HepG2 (cell line): ENCODE results near the gene CPXM1. TPM values are rescaled to one million over a fixed set of nuclear protein-coding genes. Genes with fewer than 3 reads are reported as not detected.
A peak's percentile ranks its signal among the peaks of the same experiment; 100 is the strongest.

Source experiments
- ATAC-seq: fragments of 200-7000 bp; cut with Tn5 transposase; 3 replicates; pipeline ENCODE4 v1.9.1; 2020; ENCODE audit warnings: mild to moderate bottlenecking, moderate library complexity
- BruUV-seq: library from RNA; stranded (reverse); fragments of 400-500 nt; replicated peaks from 2 replicates; lab custom pipeline; 2021; lab: Mats Ljungman, UMichigan
- CTCF ChIA-PET: fragments of 300-600 bp; formaldehyde crosslinking; extraction: SDS; loops from one replicate; lab custom pipeline; 2021; ENCODE audit warnings: low total read pairs, inconsistent platforms, low intra/inter-chr PET ratio; lab: Yijun Ruan, JAX
- POLR2A ChIA-PET: fragments of 350-600 bp; sonication (Branson Sonifier 250); formaldehyde crosslinking; loops from one replicate; lab custom pipeline; 2020; ENCODE audit warnings: antibody characterized with exemption, inconsistent platforms; lab: Yijun Ruan, JAX
- DNase-seq: peaks from one replicate; pipeline ENCODE4 v3.0.0-alpha.2; 2015; ENCODE audit warnings: low spot score
- FAIRE-seq: peaks from 3 replicates; lab custom pipeline; 2011; peaks lifted over from hg19 to GRCh38; lab: Jason Lieb, UNC
- H2AFZ ChIP-seq: one replicate; pipeline ENCODE4 v1.6.1; 2011; ENCODE audit warnings: low read length, inconsistent platforms
- H3K27ac ChIP-seq: fragments of 300-600 bp; 3 replicates; pipeline ENCODE4 v1.8.0; 2011; ENCODE audit warnings: mixed run types, mild to moderate bottlenecking, mixed read lengths, low read length, inconsistent platforms; ENCODE audit not compliant: insufficient read depth; ENCODE audit errors: extremely low read length
- H3K27me3 ChIP-seq, 2 experiments: fragments of 200-600 bp in 1 of 2; 2 replicates in 1 of 2; 3 replicates in 1 of 2; pipeline versions ENCODE4 v1.6.0 to v1.8.0; 2011; ENCODE audit warnings: low read length in 2 of 2, mild to moderate bottlenecking in 2 of 2, moderate library complexity in 2 of 2, inconsistent platforms in 1 of 2; ENCODE audit not compliant: insufficient read depth in 2 of 2, control insufficient read depth in 1 of 2
- H3K36me3 ChIP-seq, 2 experiments: fragments of 200-600 bp in 1 of 2; replicated peaks in 1 of 2; 2 replicates in 1 of 2; 3 replicates in 1 of 2; pipeline versions ENCODE4 v1.5.1 to v1.8.0; 2011; ENCODE audit warnings: low read length in 2 of 2, inconsistent platforms in 1 of 2; ENCODE audit not compliant: insufficient read depth in 2 of 2, control insufficient read depth in 1 of 2
- H3K4me1 ChIP-seq: 2 replicates; pipeline ENCODE4 v1.5.1; 2012; ENCODE audit warnings: low read length, inconsistent platforms; ENCODE audit not compliant: insufficient read depth
- H3K4me2 ChIP-seq: 2 replicates; pipeline ENCODE4 v1.6.0; 2011; ENCODE audit warnings: low read depth, low read length, inconsistent platforms
- H3K4me3 ChIP-seq, 3 experiments: fragments of 200-600 bp in 1 of 3; sonication (generic), shearing (Covaris generic) in 1 of 3; replicated peaks in 1 of 3; 2 replicates each; pipeline ENCODE4 v1.5.1; 2011 to 2016; ENCODE audit warnings: low read length in 3 of 3, inconsistent platforms in 2 of 3, low read depth in 2 of 3, mild to moderate bottlenecking in 2 of 3, control low read depth in 1 of 3, mixed read lengths in 1 of 3; ENCODE audit not compliant: insufficient read depth in 1 of 3
- H3K79me2 ChIP-seq: one replicate; pipeline ENCODE4 v1.6.1; 2011; ENCODE audit warnings: low read length, inconsistent platforms; ENCODE audit not compliant: insufficient read depth
- H3K9ac ChIP-seq: 2 replicates; pipeline ENCODE4 v1.6.0; 2011; ENCODE audit warnings: mild to moderate bottlenecking, low read depth, low read length, inconsistent platforms; ENCODE audit not compliant: insufficient read depth
- H3K9me3 ChIP-seq: 2 replicates; pipeline ENCODE4 v1.5.1; 2012; ENCODE audit warnings: mild to moderate bottlenecking, low read length
- H4K20me1 ChIP-seq: 2 replicates; pipeline ENCODE4 v1.6.0; 2011; ENCODE audit warnings: inconsistent platforms, mild to moderate bottlenecking, low read length, moderate library complexity; ENCODE audit not compliant: insufficient read depth
- ZBTB38 ChIP-seq: sonication (generic); formaldehyde crosslinking; IDR thresholded peaks from 2 replicates; pipeline ENCODE4 v1.5.1; 2020; ENCODE audit warnings: mild to moderate bottlenecking, missing genetic modification reagents
- ZNF687 ChIP-seq: sonication (generic); formaldehyde crosslinking; IDR thresholded peaks from 2 replicates; pipeline ENCODE4 v1.5.1; 2020; ENCODE audit warnings: mild to moderate bottlenecking, missing genetic modification reagents, moderate library complexity
- WGBS: methylation state at CpG from one replicate; pipeline ENCODE4 v1.1.6; 2017; ENCODE audit warnings: low lambda C conversion rate; 5-methylcytosine and 5-hydroxymethylcytosine counted together
- in situ Hi-C: cut with HindIII; loops from 2 replicates; pipeline ENCODE4 v1.10.0; 2017; ENCODE audit warnings: low pct_unique_long_range_greater_than_20kb; ENCODE audit not compliant: extremely low pct_ligation_motif_present
- intact Hi-C: fragments of 100-400 bp; cut with micrococcal nuclease; formaldehyde crosslinking; loops from one replicate; pipeline ENCODE4 v1.10.0; 2022; ENCODE audit not compliant: unreplicated experiment
- polyA plus RNA-seq, 8 experiments: library from polyadenylated mRNA; depleted of rRNA in 3 of 8; stranded (reverse) in 7 of 8; unstranded in 1 of 8; fragments of >200 nt; fragmentation: Illumina TruSeq in 4 of 8; extraction: Trizol in 4 of 8; gene quantifications; 2 replicates each; pipeline versions ENCODE4 v1.2.1 to v1.2.3, GENCODE V29; 2011 to 2016; ENCODE audit warnings: low read depth in 4 of 8, missing spikeins in 1 of 8, mixed read lengths in 1 of 8; ENCODE audit not compliant: insufficient read depth in 1 of 8
- total RNA-seq, 5 experiments: library from RNA; depleted of rRNA; stranded (reverse); fragments of >200 nt; fragmentation: Illumina TruSeq; extraction: Trizol; gene quantifications; 2 replicates each; pipeline ENCODE4 v1.2.3, GENCODE V29; 2016; ENCODE audit warnings: low read depth in 1 of 5

CPXM1 gene
- total and polyA plus RNA-seq, 2 of the 13 experiments (the other 11 are each of a cell fraction or from before 2014, with no cell fraction given), result 0.07 TPM; not detected in 1

- CTCF ChIA-PET, result interaction anchor here (1.7 kb wide), 1 partner anchor 37 kb away, joined by 11 read pairs; no protein-coding TSS in a partner anchor
- BruUV-seq, result no TSS peak
- 47% methylated on average over 6 of the region's 8 CpGs for WGBS
- ATAC-seq (peak; percentile 7; the same call in 2 of the 3 replicates), FAIRE-seq (no peak), DNase-seq (no peak)
- H4K20me1 ChIP-seq, result no peaks in the 10 kb centered on the region
- intact Hi-C loops (no loop called here), in situ Hi-C loops (no loop called here)
- H3K4me2 ChIP-seq, result no peak overlapping the region
- no peaks in the 10 kb centered on the region for H3K36me3 ChIP-seq
- H3K27ac ChIP-seq, result no peak overlapping the region
- TF ChIP-seq ZBTB38 (CRISPR knock-in tag) (no peak), ZNF687 (0 out of 2 replicates have a peak, but pooled peaks have one; percentile 12)
- no peak overlapping the region for H3K4me3 ChIP-seq
- peaks cover 0 to 69% of the 10 kb centered on the region in 2 experiments for H3K27me3 ChIP-seq
- POLR2A ChIA-PET, result no interaction called here
- H3K4me1 ChIP-seq, result peaks cover 6% of the 10 kb centered on the region; the same call in 1 of the 2 replicates
- H3K79me2 ChIP-seq, result no peaks in the 10 kb centered on the region
- H3K9ac ChIP-seq, result no peak overlapping the region
- no peak overlapping the region for H2AFZ ChIP-seq
- H3K9me3 ChIP-seq, result 0 out of 2 replicates have a peak, but pooled peaks cover 5% of the 10 kb centered on the region
Observed at GRCh38 chr20:2815242-2815900, 14.9 kb upstream of the CPXM1 start.
